Stimulated activated CD8-positive, alpha-beta memory T cell treated with anti-CD3 and anti-CD28 coated beads, Interleukin-4, amount 100 ng/mL, for 24 hours (primary cell): Measurements from ENCODE around the gene IGFBP4.

Source experiments
- DNase-seq: peaks from one replicate; pipeline ENCODE4 v3.0.0-alpha.2; 2020; ENCODE audit warnings: low read depth

Gene IGFBP4

DNA sequence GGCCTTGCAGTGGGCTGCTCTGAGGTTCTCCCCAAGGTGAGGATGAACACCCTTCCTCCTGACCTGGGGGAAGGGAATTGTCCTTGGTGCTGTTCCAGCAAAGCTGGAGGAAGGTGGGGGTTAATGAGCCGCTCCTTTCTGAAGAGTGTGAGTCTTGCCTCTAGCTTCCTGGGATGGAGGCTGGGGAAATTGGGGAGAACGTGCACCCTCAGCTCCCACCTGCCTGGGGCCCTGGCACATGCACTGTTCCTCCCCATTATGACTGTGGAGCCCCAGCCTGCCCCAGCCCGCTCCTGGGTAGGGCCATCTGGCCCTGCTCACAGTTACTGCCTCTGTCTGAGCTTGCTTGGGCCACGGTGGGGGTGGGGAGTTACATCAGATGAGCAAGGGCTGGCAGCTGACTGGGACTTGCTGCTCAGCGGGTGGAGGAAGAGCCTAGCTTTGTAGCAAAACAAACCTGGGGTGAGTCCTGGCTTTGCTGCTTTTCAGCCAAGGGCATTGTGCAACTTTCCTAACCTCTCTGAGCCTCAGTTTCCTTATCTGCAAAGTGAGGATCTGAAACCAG is 47.1 kb downstream of the IGFBP4 start:
- no peak for DNase-seq

DNA sequence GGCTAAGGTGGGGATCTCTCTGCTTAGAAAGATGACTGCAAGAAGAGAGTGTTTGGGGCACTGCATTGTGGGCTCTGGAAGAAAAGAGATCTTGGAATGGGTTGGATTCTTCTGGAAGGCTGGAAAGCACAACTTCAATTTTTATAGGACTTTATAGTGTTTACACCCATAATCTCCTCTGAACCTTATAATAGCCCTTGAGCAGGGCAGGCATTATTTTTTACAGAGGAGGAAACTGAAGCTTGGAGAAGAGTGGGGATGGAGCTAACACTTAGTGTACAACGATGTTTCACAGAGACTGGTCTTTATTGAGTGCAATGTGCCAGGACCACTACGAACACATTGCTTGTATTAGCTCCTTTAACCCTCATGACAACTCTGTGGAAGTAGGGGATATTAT is 47.7 kb downstream of the IGFBP4 start:
- no peak for DNase-seq

DNA sequence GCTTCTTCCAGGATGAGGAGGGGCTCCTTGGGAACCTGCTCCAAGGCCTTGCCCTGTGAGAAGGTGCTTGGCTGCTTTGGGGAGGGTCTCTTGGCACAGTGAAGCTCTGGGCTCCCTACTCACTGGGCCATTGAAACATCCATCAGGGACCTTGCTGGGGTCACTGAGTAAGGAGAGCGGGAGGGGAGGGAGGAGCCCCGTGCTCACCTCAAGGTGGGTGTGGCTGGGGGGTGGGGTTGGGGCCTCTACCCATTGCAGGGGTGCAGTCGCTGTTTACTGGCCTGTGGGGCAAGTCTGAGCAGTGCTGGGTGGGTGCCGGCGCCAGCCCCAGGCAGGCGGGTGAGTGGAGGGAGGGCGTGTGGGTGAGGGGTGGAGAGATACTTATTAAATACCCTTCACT is 48.2 kb downstream of the IGFBP4 start:
- no peak for DNase-seq

DNA sequence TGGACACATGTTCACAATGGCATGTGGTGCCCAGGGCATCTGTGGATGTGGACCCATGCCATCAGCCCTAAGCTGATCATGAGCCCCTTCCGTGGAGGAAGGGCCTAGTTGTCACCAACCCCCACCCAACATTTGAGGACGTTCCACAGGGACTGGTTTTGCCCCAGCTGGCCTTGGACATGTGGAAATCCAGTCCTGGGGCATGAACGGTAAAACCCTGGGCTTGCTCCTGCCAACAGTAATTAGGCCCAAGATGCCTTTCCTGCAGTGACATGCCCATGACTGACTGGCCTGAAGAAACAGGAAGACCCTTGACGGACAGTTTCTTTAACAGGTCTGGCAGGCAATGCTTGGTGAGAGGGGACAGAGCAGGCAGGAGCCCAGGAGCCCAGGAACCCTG is 50.4 kb downstream of the IGFBP4 start:
- no peak for DNase-seq

DNA sequence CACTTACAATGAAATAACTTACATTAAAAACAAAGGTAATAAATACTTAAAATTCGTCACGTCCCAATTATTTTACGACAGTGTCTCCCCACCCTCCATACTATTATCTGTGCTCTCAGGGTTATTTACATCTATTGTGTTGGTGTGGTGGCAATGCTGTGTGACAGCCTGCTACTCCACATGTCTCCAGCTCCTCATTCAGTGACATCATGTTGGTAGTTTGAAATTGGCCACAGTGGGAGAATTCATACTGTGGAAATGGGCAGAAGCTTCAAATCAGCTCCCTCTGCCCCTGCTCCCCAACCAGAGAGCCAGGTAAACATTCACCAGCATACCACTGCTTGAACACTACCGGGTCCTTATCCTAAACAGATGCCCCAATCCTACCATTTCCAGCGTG is 51.9 kb downstream of the IGFBP4 start:
- no peak for DNase-seq

DNA sequence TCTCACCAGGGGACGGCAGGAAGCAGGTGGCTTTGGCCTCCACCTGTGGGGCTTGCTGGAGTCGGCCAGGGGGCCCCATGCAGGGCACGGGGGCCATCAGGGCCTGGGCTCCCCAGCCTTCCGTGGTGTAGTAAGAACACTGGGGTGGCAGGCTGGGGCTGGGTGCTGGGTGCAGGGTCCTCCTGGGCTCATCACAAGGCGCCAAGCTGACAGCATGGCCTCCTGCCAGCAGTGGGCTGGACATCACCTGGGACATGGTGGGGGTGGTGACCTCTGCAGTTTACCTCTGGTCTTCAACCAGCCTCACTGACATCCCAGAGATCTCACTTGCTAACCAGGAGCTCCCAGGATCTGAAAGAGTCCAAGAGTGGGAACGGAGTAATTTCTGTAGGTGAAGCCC is 52.9 kb downstream of the IGFBP4 start:
- no peak for DNase-seq

DNA sequence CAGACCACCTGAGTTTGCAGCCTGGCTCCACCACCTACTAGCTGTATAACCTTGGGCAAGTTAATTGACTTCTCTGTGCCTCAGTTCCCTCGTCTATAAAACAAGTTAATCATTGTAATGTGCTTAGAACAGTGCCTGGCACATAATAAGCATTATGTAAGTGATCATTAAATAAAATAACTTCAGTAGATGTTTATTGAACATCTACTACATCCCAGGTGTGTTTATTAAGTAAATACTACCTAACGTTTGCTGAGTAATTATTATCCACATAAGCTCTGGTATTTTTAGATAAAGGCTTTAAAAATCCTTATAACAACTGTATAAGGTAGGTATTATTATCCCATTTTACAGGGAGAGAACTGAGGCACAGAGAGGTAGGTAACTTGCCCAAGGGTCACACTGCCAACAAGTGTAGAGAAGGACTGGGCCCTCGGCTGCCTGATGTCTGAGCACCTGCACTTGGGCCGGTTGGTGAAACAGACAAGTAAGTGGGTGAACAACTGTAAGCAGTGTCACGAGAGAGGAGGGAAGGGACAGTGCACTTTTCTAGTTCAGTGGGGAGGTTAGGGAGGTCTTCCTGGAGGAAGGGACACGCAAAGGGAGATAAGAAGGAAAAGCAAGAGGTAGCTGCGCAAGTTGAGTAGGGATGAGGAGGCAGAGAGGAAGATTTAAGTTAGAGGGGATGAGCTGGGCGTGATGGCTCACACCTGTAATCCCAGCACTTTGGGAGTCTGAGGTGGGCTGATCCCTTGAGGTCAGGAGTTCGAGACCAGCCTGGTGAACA is 53.6 kb downstream of the IGFBP4 start:
- DNase-seq = no peak

DNA sequence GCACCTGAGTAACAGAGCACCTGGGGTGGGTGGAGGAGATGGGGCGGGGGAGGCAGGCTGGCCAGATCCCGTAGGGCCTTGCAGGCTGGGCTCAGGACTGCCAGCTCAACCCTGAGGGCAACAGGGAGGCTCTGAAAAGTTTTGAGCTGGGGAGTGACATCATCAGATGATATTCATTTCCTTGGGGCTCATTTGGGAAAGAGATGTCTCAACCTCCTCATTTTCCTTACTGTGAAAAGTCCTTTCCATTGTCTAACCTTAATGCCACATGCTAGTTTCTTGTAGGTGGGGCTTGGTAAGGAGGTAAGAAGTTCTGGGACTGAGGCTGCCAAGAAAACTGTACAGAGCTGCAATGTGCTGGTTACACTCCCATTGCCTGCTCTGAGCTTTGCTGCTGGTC is 54.4 kb downstream of the IGFBP4 start:
- no peak for DNase-seq

DNA sequence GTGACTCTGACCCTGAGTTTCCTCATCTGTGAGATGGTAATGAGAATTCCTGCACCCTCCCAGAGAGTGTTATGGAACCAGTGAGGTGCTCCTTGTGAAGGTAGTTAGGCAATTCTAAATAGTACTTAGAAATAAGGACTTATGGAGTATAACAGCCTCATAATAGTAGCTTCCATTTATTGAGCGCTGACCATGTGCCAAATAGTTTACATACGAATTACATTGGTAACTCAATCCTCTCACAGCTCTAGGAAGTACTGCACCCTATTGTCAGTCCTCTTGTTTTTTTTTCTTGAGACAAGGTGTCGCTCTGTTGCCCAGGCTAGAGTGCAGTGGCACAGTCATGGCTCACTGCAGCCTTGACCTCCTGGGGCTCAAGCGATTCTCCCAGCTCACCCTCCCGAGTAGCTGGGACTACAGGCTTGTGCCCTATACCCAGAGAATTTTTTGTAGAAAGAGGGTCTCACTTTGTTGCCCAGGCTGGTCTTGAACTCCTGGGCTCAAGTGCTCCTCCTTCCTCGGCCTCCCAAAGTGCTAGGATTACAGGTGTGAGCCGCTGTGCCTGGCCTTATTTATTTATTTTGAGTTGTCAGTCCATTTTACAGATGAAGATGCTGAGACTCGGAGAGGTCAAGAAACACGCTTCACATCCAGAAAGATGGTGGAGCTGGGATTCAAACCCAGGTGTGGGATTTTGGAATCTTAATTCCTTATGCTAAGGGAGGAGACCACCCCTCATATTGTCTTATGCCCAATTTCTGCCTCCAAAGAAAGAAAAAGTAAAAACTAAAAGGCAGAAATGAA is 55.2 kb downstream of the IGFBP4 start:
- DNase-seq = no peak

DNA sequence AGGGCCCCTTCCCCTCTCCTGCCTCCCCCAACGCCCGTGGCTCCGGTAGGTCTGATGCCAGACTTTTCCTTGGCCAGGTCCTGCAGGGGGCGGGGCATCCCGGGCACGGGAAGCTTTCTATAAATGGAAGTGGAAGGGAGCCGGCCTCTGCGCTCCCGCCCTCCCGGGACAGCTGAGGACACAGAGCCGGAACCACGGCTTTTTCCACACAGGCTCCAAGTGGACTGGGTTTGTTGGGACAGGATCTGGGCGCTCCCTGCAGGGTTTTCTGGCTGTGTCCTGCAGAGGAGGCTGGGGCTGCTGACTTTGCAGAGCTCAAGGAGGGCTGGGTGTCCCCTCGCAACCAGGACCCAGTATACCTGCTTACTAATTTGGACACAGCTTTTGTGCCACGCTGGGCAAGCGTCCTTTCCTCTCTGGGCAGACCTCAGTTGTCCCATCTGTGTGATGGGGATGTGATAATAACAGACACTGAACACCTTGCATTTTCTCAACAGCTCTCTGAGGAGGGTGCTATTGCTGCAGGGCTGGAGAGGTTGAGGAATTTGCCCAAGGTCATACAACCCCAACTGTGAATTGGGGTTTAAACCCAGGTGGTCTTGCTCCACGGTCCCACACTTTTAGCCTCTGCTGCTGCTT is 56.4 kb downstream of the IGFBP4 start:
- no peak for DNase-seq

DNA sequence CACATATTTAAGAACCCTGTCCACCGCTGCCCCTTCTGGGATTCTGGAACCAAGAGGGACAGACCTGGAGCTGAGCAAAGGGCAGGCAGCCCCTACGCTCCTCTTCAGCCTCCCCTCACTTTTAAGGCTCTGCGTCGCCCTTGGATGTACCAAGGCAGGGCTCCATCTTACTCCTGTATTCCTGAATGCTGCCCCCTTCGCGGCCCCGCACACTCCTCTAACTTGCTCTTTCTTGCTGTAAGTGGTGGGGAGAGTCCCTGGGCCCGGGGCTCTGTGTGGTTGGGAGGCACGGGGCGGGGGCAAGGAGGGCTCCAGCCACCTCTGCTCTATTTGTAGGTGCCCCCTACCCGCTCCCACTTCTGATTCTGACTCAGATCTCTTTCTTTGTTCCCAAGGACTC is 56.9 kb downstream of the IGFBP4 start:
- no peak for DNase-seq

DNA sequence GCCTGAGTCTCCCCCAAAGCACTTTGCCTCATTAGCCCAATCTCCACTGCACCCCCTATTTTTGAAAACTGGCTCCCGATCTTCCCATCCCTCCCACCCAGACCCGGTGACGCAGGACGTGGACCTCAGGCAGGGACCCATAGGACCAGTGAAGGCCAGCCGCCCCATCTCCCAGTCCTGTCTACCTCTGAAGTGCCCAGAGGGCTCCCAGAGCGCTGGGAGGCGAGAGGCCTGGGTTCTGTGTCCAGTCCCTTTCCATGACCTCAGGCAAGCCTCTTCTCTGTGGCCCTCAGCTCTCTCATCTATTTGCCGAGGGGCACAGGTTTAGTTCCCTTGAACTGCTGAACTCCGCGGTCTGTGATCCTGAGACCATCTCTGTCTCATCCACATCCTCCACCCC is 57.5 kb downstream of the IGFBP4 start:
- DNase-seq = no peak

DNA sequence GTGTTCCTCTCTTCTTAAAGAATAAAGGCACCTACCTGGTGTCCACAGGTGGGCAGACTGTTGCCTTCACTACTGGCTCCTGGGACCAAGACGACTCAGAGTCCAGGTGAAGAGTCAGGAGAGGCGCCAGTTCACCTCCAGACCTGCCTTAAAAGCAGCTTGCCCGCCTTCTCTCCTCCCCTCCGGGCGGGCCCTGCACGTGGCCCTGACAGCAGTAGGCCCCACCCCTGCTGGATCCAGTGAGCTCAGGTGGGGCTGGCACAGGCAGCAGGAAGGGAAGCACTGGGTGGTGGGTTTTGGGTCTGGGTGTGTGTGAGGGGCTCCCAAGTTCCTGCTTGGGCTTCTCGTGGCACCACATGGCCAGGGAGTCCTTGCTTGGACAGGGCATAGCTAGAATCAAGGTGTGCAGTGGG is 58.3 kb downstream of the IGFBP4 start, which contains the start of gene TNS4:
TNS4 (minus strand) TSS at position 125 of the 413 bp plus-strand sequence. CDS start 5,198 bp downstream, outside the sequence.
- no peak for DNase-seq

DNA sequence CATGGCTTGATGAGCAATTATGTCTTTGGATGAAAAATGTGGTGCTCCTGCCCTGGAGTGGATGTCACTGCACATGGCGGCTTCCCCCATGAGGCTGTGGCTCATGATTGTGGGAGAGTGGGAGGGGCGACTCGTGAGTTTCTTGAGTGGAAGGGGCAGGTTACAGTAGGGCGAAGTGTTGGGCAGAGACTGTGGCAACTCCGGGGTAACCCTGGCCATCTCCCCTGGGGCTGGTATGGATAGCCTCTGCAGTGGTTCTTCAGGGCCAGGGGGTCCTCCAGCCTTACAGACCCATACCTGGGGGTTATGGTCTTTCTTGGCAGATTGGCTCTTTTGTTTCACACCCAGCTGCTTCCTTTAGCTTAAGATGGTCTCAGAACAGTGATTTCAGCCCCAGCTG is 59.5 kb downstream of the IGFBP4 start:
- DNase-seq = no peak

DNA sequence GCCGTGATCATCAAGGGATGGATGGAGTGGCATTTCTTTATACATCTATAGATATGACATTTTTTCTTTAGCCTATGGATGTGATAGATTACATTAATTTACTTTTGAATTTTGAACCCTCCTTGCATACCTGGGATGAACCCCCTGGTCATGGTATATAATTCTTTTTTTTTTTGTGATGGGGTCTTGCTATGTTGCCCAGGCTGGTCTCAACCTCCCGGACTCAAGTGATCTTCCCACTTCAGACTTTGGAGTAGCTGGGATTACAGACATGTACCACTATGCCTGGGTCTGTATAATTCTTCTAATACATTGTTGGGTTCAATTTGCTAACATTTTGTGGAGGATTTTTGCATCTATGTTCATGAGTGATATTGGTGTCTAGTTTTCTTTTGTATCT is 59.9 kb downstream of the IGFBP4 start:
- no peak for DNase-seq

DNA sequence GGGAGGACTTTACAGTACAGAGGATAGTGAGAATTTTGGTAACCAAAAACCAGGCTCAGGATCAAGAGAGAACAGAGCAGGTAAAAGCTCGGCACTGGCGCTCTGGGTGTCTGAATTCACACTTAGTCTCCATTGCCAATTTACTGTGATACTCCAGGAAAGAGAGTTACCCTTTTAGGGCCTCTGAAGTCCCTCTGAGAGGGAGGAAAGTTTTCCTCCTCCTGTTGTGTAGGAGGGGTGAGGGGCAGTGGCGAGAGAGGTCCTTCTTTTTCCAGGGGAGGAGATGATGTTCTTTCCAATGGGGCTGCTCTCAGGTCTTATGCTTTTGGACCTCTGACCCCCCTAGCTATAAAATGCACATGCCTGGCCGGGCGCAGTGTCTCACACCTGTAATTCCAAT is 63.5 kb downstream of the IGFBP4 start:
- no peak for DNase-seq
